Upper lobe of left lung (tissue), 6 donors: ENCODE data around the gene MYO3B. TPM values are rescaled to one million over a fixed set of nuclear protein-coding genes. Genes with fewer than 3 reads are reported as not detected.

Experiments
- ATAC-seq, 2 donors: fragments of 200-7000 bp; cut with Tn5 transposase; one replicate each; pipeline ENCODE4 v1.9.1; 2022; ENCODE audit warnings: mild to moderate bottlenecking in 2 of 2, moderate library complexity in 2 of 2; ENCODE audit not compliant: low FRiP score in 2 of 2
- DNase-seq, 2 donors: peaks; one replicate each; pipeline ENCODE4 v3.0.0-alpha.2; 2019 to 2020
- H3K27ac ChIP-seq, 4 donors: fragments of 200-600 bp; sonication (generic); one replicate each; pipeline ENCODE4 v1.5.1; 2016 to 2019
- H3K27me3 ChIP-seq, 4 donors: fragments of 200-600 bp; sonication (generic); one replicate each; pipeline ENCODE4 v1.5.1; 2017 to 2019
- H3K36me3 ChIP-seq, 4 donors: fragments of 200-600 bp; sonication (generic); one replicate each; pipeline ENCODE4 v1.5.1; 2016 to 2019
- H3K4me1 ChIP-seq, 4 donors: fragments of 200-600 bp; sonication (generic); one replicate each; pipeline ENCODE4 v1.5.1; 2018 to 2019
- H3K4me3 ChIP-seq, 4 donors: fragments of 200-600 bp; sonication (generic); one replicate each; pipeline ENCODE4 v1.5.1; 2017 to 2019; ENCODE audit warnings: mild to moderate bottlenecking in 2 of 4, moderate library complexity in 1 of 4
- H3K9me3 ChIP-seq, 4 donors: fragments of 200-600 bp; sonication (generic); one replicate each; pipeline ENCODE4 v1.5.1; 2018 to 2019
- CTCF ChIP-seq, 6 experiments: fragments of 450-650 bp in 4 of 6; fragments of 200-600 bp in 2 of 6; sonication (generic) in 2 of 6; IDR thresholded peaks; one replicate each; pipeline ENCODE4 v1.5.1; 2016 to 2019; ENCODE audit warnings: antibody characterized with exemption in 6 of 6
- EP300 ChIP-seq, 4 donors: sonication (generic); formaldehyde crosslinking; IDR thresholded peaks; one replicate each; pipeline ENCODE4 v1.5.1; 2017; ENCODE audit warnings: antibody characterized with exemption in 4 of 4, control low read depth in 2 of 4
- POLR2A ChIP-seq, 4 donors: fragments of 450-650 bp; IDR thresholded peaks; one replicate each; pipeline ENCODE4 v1.5.1; 2016 to 2017; ENCODE audit warnings: antibody characterized with exemption in 4 of 4, mild to moderate bottlenecking in 2 of 4
- POLR2AphosphoS5 ChIP-seq, 2 donors: sonication (generic); formaldehyde crosslinking; IDR thresholded peaks; one replicate each; pipeline ENCODE4 v1.5.1; 2017; ENCODE audit warnings: antibody characterized with exemption in 2 of 2
- WGBS, 2 donors: methylation state at CpG; one replicate each; pipeline ENCODE4 v1.1.5; 2017 to 2018; 5-methylcytosine and 5-hydroxymethylcytosine counted together
- total RNA-seq, 6 donors: library from RNA; depleted of rRNA in 4 of 6; stranded (reverse); fragments of >200 nt in 4 of 6; gene quantifications; one replicate each; pipeline versions ENCODE4 v1.1.0 to v1.2.1, GENCODE V29; 2016 to 2021
- donor health status: DM: no; HTN: no; CAD: no; lungs with moderate emphysema.
- donor health status: DM: no; HTN: yes; CAD: no; lungs with severe emphysema.

The MYO3B gene
- total RNA-seq, 6 donors from 2014 or later = 0.09 to 0.20 (median 0.13) TPM; not detected in 3

DNA sequence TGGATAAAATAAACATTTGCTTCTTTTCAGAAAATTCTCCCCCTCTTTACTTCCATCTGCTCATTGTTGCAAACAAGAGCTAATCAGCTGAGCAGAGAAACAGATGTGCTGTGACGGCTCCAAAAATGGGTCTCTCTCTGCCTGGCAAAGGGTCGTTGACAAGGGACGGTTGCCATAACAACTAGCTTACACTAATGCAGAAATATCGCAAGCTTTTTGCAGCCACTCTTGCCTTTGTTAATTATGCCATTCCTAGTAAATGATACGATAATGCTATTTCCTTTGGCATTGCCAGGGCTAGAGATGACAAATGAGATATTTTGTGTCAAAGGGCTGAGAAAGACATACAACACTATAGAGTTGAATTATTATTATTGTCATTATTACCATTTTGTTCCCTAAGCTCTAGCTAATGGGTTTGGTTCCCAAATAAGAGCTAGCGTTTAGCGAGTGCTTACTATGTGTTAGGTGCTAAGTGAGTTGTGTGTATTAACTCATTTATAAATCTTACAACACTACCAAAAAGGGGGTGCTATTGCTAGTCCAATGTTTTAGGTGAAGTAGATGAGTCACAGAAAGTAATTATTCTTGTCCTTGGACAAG is 46.8 kb downstream of the MYO3B start:
- TF ChIP-seq EP300 (IDR thresholded peaks at IDR 0.05) (no peak), CTCF (IDR thresholded peaks at IDR 0.05) (no peak), POLR2AphosphoS5 (IDR thresholded peaks at IDR 0.05) (no peak), POLR2A (IDR thresholded peaks at IDR 0.05) (no peak)
- H3K9me3 ChIP-seq = no peaks in the 10 kb centered on the region
- H3K36me3 ChIP-seq = no peaks in the 10 kb centered on the region
- ATAC-seq = no peak
- no peak overlapping the region for H3K27ac ChIP-seq
- no peaks in the 10 kb centered on the region for H3K27me3 ChIP-seq
- no peak for DNase-seq
- H3K4me1 ChIP-seq = no peaks in the 10 kb centered on the region
- no peak overlapping the region for H3K4me3 ChIP-seq
- WGBS, 2 donors = 70% methylated on average over 7 of the region's 7 CpGs

GRCh38 chr2:170226216-170226615 is 48.3 kb downstream of the MYO3B start:
- TF ChIP-seq CTCF (IDR thresholded peaks at IDR 0.05) (no peak), POLR2AphosphoS5 (IDR thresholded peaks at IDR 0.05) (no peak), POLR2A (IDR thresholded peaks at IDR 0.05) (no peak), EP300 (IDR thresholded peaks at IDR 0.05) (no peak)
- H3K4me1 ChIP-seq = no peaks in the 10 kb centered on the region
- H3K4me3 ChIP-seq = no peak overlapping the region
- no peak overlapping the region for H3K27ac ChIP-seq
- 92 to 95% methylated on average over 4 of the region's 4 CpGs for WGBS, 2 donors
- no peak for ATAC-seq
- DNase-seq = no peak
- H3K27me3 ChIP-seq = no peaks in the 10 kb centered on the region
- no peaks in the 10 kb centered on the region for H3K36me3 ChIP-seq
- H3K9me3 ChIP-seq = no peaks in the 10 kb centered on the region

DNA sequence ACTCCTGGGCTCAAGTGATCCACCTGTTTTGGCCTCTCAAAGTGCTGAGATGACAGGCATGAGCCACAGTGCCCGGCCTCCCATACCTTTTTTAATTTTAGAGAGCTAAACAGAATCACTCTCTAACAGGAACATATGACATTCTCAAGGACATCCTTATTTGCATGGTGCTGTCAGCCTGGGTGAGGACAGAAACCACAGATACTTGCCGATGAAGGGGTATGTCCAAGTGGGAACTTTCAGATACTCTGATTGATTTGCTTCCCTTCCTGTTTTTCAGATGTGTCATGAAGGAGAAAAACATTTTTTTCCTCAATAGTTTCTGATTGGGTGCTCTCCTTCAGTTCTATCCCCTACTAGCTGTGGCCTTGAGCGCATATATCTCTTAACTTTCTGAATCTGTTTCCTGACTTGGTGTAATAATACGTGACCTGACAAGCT is 49.6 kb downstream of the MYO3B start:
- ATAC-seq (no peak), DNase-seq (no peak)
- Histone ChIP-seq H3K27me3 (no peaks in the 10 kb centered on the region), H3K27ac (no peak overlapping the region), H3K4me3 (no peak overlapping the region), H3K36me3 (no peaks in the 10 kb centered on the region), H3K4me1 (no peaks in the 10 kb centered on the region), H3K9me3 (no peaks in the 10 kb centered on the region)
- TF ChIP-seq CTCF (IDR thresholded peaks at IDR 0.05) = no peak
- no peak for TF ChIP-seq POLR2A (IDR thresholded peaks at IDR 0.05)
- TF ChIP-seq POLR2AphosphoS5 (IDR thresholded peaks at IDR 0.05) = no peak
- no peak for TF ChIP-seq EP300 (IDR thresholded peaks at IDR 0.05)
- WGBS, 2 donors = 60 to 66% methylated on average over 4 of the region's 4 CpGs

GRCh38 chr2:170227951-170228350 is 50.0 kb downstream of the MYO3B start:
- DNase-seq = no peak
- Histone ChIP-seq H3K27me3 (no peaks in the 10 kb centered on the region), H3K36me3 (no peaks in the 10 kb centered on the region), H3K4me1 (no peaks in the 10 kb centered on the region), H3K9me3 (no peaks in the 10 kb centered on the region), H3K4me3 (no peak overlapping the region), H3K27ac (no peak overlapping the region)
- TF ChIP-seq POLR2A (IDR thresholded peaks at IDR 0.05) (no peak), EP300 (IDR thresholded peaks at IDR 0.05) (no peak), CTCF (IDR thresholded peaks at IDR 0.05) (no peak), POLR2AphosphoS5 (IDR thresholded peaks at IDR 0.05) (no peak)
- WGBS, 2 donors = 78% methylated on average over 4 of the region's 4 CpGs
- ATAC-seq = no peak

- no peaks in the 10 kb centered on the region for H3K27me3 ChIP-seq
- no peaks in the 10 kb centered on the region for H3K4me1 ChIP-seq
- H3K4me3 ChIP-seq = no peak overlapping the region
- no peak for DNase-seq
- no peaks in the 10 kb centered on the region for H3K36me3 ChIP-seq
- no peak overlapping the region for H3K27ac ChIP-seq
- no peaks in the 10 kb centered on the region for H3K9me3 ChIP-seq
- TF ChIP-seq EP300 (IDR thresholded peaks at IDR 0.05) (no peak), POLR2A (IDR thresholded peaks at IDR 0.05) (no peak), POLR2AphosphoS5 (IDR thresholded peaks at IDR 0.05) (no peak), CTCF (IDR thresholded peaks at IDR 0.05) (no peak)
- 91 to 95% methylated on average over 3 of the region's 3 CpGs for WGBS, 2 donors
- ATAC-seq = no peak
These were observed 50.5 kb downstream of the MYO3B start for GRCh38 chr2:170228429-170228828.
